ENCODE data around the gene EXT2.

- no peak for TF ChIP-seq CTCF (IDR thresholded peaks at IDR 0.05; ENCODE audit: low read depth, low read length)
- no peak for TF ChIP-seq POLR2A (IDR thresholded peaks at IDR 0.05; ENCODE audit: extremely low read depth, insufficient read length)
- no peak for TF ChIP-seq MAX (IDR thresholded peaks at IDR 0.05; ENCODE audit: low read depth, low read length)
- no peak for TF ChIP-seq MYC (IDR thresholded peaks at IDR 0.05; ENCODE audit: low read depth, low read length)
Measured at GRCh38 chr11:44263738-44264437, 168.4 kb downstream of the EXT2 start.

All from NB4 (cell line).